Activated T-helper 1 cell treated with anti-CD3 and anti-CD28 coated beads, Interleukin-2, amount 50 U/mL, for 16 hours (primary cell): ENCODE data around the gene GNG13.
"Not testable (repeated sequence)": the region's sequence is repeated elsewhere in the genome, so short reads cannot be mapped to it uniquely, and the experiment has no call there.

Experiments used
- DNase-seq, 2 donors: peaks; one replicate each; pipeline ENCODE4 v3.0.0-alpha.2; 2020; ENCODE audit warnings: low read depth in 1 of 2, low spot score in 1 of 2

GNG13 gene

DNA sequence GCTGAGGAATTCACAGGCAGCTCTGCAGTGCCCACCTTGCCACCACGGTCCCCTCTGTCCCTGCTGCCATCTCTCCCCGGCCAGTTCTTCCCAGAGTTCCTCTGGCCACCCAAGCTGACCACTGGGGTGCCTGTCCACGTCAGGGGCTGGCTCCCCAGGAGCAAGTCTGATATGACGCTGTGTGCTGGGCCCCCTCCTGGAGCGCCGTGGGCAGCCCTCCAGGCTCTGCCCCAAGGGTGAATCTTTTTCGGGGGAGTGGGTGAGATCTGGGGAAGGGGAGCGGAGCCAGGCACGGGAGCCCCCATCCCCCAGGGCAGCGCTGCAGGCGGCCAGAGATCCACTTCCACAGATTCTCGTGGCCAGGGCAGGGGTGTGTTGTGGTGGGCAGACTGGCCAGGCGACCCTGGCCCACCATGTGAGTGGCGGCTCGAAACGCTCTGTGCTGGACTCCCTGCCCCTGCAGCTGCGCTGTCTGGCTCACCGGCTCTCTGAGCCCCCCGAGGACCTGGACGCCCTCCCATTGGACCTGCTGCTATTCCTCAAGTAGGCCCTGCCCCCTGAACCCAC, 36.3 kb downstream of the GNG13 start:
- DNase-seq = no peak

DNA sequence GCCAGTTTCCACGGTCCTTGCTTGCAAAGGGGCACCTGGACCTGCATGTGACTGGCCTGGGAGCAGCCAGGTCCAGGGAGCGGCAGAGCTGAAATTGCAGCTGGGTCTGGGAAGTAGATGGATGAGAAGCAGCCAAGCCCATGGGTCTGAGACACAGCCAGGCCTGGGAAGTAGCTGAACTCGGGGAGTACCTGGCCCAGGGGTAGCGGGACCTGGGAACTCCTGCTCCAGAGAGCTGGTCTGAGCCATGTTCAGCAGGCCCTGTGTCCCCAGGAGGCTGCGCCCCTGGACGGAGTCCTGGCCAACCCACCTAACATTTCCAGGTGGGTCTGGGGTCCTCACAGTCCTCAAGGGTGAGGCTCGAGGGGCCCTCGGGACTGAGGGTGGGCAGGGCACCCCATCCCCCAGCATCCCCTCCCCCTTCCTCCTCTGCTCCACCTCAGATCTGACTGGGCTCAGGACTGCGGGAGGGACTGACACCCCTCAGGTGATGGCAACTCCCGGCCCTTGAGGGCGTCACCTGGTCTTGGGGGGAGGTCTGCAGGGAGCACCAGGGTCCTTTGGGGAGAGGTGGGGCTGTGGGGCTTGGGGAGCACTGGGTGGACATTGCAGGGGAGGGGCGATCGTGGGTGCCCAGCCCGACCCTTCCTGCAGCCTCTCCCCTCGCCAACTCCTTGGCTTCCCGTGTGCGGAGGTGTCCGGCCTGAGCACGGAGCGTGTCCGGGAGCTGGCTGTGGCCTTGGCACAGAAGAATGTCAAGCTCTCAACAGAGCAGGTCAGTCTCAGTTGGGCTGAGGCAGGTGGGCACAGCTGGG, 37.0 kb downstream of the GNG13 start:
- DNase-seq = no peak

DNA sequence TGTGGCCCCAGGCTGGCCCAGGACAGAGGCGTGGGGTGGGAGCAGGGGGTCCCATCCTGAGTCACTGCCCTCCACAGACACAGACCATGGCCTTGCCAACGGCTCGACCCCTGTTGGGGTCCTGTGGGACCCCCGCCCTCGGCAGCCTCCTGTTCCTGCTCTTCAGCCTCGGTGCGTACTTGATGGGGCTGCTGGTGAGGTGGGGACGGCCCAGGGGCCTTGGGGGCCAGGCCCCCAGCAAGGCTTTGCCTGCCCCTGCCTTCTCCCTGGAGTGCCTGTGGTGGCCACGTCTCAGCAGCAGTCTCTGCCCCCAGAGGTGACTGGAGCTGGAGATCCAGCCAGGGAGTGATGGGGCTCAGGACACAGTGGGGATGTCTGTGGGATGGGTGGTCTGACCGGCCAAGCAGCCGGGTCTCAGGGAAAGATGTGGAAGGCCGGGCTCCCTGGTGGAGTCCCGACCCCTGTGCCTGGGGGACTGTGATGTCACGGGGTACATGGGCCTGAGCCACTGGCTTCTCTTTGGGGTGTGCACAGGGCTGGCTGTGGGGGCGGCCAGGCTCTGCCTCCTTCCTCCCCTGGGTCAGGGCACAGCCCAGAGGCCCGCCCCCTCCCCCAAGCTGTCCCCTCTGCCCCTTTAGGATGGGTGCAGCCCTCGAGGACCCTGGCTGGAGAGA, 37.8 kb downstream of the GNG13 start:
- DNase-seq = no peak

DNA sequence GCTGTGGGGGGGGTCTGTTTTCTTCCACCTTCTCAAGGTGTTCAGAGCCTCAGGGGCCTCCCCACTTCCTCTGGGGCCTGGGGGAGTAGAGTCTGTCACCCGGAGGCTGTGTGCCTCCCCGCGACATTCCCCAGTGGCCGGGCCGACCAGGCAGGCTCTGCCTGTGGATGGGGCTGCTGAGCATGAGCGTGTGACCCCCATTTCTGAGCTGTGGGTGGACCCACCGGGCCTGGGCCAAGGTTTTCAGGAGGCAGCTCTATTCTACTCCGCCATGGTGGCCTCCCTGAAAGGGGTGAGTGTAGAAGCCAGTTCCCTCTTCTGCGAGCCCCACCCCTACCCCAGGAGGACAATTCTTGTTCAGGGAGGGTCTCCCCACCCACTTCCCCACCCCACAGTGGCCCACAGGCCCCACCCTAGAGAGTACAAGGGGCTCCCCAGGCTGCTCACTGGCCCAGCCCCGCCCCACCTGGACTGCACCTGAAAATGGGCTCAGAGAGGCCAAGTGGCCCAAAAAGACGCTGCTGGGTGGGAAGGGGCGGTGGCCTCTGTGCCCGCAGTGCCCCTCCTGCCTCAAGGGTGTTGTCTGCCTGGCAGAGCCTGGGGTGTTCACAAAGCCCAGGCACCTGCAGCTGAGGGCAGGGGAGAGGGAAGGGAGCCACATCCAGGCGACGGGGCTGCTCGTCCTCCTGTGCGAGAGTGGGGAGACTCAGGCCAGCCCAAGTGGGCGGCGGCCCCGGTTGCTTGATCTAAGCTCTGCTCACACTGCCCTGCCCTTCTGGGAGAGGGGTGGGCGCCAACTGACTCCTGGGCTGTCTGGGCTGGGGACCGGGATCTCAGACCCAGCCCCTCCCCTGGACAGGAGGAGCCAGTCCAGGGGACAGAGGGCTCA, 38.7 kb downstream of the GNG13 start:
- no peak for DNase-seq

DNA sequence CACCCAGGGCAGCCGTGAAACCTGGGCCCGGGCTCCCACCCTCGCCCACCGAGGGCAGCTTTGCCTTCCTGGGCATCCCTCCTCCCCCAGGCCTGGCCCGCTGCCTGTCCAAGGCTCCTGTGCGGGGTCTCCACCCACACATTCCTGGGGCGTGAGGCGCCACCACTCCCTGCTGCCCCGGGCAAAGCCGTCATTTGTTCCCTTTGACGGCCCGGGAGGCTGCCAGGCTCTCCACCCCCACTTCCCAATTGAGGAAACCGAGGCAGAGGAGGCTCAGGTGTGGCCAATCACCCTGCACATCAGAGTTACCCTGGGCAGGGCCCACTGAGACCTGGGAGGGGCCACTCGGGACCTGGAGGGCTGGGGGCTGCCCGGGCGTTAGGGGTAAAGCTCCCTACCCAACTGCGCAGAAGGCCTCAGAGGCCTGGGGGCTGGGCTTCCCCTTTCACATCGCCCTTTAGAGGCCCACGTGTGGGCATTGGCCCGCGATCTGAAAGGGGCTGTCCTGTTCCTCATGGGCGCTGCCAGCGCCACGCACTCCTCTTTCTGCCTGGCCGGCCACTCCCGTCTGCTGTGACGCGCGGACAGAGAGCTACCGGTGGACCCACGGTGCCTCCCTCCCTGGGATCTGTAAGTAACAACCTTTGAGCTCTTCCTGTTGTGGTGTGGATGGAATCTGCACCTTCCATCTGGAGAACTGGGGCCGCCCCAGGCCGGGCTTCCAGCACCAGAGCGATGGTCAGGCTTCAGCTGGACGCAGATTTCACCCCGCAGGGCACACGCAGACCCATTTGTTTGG, 39.8 kb downstream of the GNG13 start, which contains the start of gene MSLN:
TSS of gene MSLN (plus strand) at position 190 of the 799 bp plus-strand sequence. CDS start 1,947 bp downstream, outside the sequence.
- no peak for DNase-seq

DNA sequence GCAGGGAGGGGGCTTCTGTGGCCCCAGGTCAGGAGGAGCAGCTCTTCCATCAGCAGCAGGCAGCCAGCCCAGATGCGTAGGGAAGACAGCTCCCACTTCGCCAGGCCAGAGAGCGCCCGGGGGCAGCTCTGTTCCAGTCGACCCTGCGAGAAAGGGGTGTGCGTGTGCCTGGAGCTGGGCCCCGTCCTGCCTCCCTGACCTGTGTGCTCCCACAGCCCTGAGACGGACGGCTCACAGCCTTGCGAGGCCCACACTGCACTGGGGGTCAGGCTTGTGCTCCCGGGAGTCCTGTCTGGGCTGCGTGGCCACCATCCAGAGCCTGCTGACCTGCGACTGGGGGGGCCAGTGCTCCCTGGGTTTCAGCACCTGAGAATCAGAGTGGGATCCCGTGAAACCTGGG, 40.5 kb downstream of the GNG13 start:
- DNase-seq = no peak

DNA sequence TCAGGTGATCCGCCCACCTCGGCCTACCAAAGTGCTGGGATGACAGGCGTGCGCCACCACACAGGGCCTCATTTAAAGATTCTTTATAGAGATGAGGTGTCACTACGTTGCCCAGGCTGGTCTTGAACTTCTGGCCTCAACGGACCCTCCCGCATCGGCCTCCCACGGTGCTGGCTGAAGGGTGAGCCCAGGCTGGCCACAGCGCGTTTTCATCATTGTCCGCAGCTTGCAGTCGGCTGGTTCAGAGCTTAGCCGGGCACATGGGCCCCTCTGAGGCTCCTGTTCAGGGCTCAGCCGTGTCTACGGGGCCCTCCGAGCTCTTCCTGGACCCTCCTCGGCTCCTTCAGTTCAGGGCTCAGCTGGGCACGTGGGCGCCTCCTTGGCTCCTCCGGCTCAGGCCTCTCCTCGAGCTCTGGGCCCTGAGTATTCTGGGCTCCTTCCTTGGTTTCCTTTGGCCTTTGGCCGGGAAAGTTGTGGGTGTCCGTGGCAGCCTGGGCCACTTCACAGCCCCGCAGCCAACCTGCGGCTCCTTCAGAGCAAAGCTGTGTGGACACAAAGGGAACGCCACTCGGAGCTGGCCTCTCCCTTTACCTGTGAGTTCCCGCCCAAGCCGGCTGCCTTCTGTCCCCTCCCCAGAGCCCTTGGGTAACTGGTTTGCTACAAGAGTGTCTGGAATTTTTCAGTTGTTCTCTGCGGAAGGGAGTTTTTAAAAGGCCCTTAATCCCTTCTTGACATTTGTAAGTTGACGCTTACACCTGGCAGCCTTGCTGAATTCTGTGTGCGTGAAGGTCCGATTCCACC, 41.2 kb downstream of the GNG13 start:
- DNase-seq = no peak

DNA sequence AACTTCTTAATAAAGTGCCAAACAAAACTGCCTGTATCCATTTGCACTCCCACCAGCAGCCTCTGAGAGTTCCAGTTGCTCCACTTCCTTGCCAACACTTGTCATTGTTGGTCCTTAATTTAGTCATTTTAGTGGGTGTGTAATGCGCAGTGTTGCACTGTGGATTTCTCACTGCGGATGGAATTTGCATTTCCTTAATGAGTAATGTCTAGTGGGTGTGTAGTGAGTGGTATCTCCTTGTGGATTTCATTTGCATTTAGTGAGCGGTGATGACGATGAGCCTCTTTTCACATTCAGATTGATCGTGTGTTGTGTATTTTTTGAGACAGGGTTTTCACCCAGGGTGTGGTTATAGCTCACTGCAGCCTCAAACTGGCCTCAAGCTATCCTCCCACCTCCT, 44.1 kb downstream of the GNG13 start:
- no peak for DNase-seq

DNA sequence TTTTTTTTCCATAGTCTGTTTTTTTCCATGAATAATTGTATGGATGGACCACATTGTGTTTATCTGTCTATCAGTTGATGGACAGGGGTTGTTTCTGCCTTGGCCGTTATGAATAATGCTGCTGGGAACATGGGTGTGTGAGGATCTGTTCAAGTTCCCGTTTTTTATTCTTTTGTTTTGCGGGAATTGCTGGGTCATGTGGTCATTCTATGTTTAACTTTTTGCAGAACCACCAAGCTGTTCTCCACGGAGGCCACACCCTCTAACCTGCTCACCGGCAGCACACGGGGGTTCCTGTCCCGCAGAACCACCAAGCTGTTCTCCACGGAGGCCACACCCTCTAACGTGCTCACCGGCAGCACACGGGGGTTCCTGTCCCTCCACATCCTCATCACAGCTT, 45.9 kb downstream of the GNG13 start:
- no peak for DNase-seq

DNA sequence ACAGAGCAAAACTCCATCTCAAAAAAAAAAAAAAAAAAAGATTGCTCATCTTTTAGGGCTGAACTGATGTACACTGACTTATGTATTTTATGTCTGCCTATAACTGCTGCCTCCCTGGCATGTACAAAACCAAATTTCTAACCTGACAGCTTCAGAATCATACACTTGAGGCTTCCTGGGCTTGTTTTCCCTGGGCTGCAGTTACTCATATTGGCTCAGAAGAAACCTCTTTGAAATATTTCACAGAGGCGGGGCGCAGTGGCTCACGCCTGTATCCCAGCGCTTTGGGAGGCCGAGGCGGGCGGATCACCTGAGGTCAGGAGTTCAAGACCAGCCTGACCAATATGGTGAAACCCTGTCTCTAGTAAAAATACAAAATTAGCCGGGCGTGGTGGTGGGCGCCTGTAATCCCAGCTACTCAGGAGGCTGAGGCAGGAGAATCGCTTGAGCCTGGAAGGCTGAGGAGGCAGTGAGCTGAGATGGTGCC, 46.4 kb downstream of the GNG13 start:
- DNase-seq = not testable (repeated sequence)

DNA sequence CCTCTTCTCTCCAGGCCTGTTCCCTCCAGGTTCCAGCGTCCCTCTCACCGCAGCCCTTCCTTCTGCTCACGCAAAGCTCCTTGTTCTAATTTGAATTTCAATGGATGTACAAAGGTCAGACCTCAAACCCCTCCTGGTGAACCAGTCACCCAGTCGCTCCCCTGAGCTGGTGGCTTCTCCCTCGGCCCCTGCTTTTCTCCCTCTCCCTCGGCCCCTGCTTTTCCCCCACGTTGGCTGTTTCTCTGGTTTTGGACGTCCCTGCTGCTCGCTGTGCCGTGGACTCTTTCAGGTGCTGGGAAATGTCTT, 48.6 kb downstream of the GNG13 start:
- no peak for DNase-seq

DNA sequence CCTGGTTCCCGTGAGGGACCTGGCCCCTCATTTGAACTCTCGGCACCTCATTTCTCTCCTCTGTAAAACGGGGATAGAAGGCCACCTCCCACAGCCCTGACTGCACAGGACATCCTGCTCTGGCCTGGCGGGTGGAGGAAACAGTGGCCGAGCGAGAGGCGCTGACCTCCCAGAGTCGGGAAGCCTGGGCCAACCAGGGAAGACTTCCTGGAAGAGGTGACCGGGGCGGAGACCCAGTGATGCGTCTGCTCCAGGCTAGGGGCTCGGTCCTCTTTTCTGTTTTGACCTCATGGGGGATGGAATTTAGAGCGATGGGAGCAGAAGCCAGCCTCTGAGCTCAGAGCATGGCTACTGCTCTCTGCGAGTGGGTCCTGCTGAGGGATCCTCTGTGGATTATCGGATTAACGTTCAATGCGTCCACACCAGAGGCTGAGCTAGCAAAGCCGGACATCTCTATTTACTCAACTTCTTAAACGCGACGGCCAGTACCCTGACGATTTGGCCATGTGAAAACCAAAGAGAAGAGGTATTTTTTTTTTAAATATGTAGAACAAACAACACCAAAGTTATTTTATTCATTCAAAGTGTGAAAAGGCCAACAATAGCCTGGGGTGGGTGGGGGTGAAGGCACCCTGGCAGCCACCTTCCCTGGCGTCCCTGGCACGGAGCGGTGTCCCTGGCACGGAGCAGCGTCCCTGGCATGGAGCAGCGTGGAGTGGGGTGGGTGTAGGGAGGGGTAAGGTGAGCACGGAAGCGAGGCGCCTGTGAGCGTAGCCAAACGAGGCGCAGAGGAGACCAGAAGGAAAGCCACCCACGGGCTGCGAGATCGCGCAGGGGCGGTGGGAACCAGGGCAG, 49.2 kb downstream of the GNG13 start:
- DNase-seq = no peak

DNA sequence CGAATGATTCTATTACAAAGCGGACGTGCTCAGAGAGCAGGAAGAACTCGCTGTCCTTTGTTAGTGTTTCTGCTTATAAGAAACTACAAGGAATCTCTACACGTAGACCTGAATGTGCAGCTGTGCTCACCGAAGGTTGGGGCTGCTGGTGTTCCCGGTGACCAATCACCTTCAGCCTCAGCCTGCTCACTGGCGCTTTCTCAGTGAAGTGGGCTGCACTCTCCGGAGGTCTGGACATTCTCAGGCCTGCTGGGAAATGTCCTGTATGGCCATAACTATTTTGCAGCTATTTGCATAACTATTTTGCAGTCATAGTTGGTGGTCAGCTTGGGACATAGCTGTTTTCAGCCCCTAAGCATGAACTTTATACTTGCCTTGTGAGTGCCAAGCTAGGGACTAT, 50.0 kb downstream of the GNG13 start:
- no peak for DNase-seq

DNA sequence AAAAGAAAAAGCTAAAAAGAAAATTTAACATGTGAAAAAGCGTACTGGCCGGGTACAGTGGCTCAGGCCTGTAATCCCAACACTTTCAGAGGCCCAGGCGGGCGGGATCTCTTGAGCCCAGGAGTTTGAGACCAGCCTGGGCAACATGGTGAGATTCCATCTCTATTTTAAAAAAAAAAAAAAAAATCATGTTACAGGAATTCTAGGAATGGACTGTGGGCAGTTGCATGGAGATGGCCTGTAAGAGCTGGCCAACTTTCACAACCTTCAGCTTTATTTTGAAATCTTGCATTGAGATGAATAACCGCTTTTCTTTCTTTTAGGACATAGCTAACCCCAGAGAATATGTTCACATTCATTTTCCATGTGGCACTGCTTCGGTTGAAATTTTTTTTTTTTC, 51.5 kb downstream of the GNG13 start:
- no peak for DNase-seq
